ENCODE data around the gene FAM20C.

The FAM20C gene

DNA sequence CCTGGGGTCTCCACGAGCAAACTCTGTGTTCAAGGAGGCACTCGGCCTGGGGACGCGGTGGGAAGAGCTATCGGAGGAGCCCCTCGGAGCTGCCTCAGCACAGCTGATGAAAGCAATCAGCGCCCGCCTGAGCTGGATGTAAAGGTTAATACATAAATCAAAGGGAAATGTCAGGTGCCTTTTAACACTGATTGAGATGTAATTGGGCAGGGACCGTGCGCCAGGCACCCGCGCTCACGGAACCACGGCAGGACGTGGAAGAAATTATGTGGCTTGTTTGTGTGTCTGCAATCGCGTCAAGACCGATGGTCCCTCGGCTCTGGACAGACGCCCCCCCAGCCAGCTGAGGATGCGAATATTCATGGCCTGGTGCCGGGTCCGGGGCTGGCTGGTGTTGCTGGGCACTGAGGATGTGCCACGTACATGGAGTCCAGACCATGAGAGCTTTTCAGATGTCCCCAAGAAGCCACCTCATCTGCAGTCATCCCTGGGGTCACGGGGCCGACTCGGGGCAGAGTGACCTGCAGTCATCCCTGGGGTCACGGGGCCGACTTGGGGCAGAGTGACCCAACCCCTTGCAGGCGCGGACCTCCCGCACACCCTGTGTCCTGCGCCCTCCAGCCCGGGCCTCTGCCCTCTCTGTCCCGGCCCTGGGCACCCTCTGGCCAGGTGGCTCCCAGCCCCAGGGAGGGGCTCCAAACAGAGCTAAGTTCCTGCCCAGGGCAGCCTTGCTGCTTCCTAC is 113.2 kb downstream of the FAM20C start:
- DNase-seq (ENCODE audit: low spot score): no peak

DNA sequence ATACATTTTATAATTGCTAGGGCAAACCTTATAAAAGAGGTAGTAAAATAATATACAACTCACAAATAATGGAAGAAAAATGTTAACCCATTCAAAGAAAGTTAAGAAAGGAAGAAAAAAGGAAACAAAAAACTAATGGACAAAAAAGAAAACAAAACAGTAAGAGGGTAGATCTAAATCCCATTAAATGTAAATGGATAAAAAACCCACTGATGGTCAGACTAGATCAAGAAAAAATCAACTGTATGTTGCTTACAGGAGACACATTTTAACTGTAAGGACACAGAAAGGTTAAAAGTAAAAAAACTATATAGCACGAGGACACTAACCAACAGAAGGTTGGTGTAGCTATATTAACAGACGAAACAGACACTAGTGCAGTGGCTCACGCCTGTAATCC is 115.6 kb downstream of the FAM20C start:
- no peak for DNase-seq (ENCODE audit: low spot score)

DNA sequence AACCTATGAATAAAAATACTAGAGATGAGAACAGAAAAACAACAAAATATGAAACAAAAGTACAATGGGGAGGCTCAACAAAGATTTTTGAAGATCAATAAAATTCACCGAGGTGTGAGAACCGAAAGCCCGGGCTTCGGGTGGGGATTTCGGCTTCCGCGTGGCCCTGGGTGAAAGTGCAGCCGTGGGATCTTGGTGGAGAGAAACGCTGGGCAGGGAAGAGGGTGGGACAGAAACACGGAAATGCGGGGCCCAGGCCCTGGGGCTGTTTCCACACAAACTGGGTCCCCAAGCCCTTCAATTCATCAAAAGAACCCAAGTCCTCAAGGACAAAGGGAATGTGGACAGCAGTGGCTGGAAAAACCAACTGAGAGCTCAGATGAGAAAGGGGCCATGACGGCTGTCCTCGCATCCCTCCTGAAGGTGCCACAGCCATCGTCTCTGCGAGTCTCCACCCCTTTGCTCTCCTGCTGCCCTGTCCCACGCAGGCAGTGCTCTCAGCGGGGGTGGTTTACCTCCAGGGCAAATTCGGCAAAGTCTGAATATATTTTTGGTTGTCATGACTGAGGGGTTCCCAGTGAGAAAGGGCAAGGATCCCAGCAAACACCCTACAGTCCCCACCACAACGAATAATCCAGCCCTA is 117.3 kb downstream of the FAM20C start:
- DNase-seq (ENCODE audit: low spot score): no peak
